CD14-positive monocyte (primary cell): ENCODE data around the gene MTR. TPM values are rescaled to one million over a fixed set of nuclear protein-coding genes. Genes with fewer than 3 reads are reported as not detected.
A peak's percentile ranks its signal among the peaks of the same experiment; 100 is the strongest.

Experiments used
- DNase-seq, 3 donors: peaks; one replicate each; pipeline ENCODE4 v3.0.0-alpha.2; 2011 to 2022
- H2AFZ ChIP-seq: 2 replicates; pipeline ENCODE4 v1.6.0; 2012; ENCODE audit warnings: mild to moderate bottlenecking, low read depth, low read length, inconsistent platforms; ENCODE audit not compliant: insufficient read depth, poor library complexity, severe bottlenecking
- H3K27ac ChIP-seq, 2 donors: 1 replicate in 1 of 2; 2 replicates in 1 of 2; pipeline ENCODE4 v1.5.1; 2012 to 2013; ENCODE audit warnings: low read length in 2 of 2, control low read depth in 1 of 2, inconsistent platforms in 1 of 2, low read depth in 1 of 2, mild to moderate bottlenecking in 1 of 2
- H3K27me3 ChIP-seq, 2 donors: one replicate each; pipeline versions ENCODE4 v1.6.0 to v1.6.1; 2011 to 2013; ENCODE audit warnings: low read length in 2 of 2; ENCODE audit not compliant: control insufficient read depth in 2 of 2, insufficient read depth in 2 of 2
- H3K36me3 ChIP-seq, 2 donors: replicated peaks in 1 of 2; 1 replicate in 1 of 2; 2 replicates in 1 of 2; pipeline versions ENCODE4 v1.5.1 to v1.6.1; 2012 to 2013; ENCODE audit warnings: low read length in 2 of 2, control low read depth in 1 of 2, inconsistent platforms in 1 of 2, mild to moderate bottlenecking in 1 of 2; ENCODE audit not compliant: insufficient read depth in 2 of 2, control insufficient read depth in 1 of 2
- H3K4me1 ChIP-seq, 2 donors: 1 replicate in 1 of 2; 2 replicates in 1 of 2; pipeline versions ENCODE4 v1.5.1 to v1.6.1; 2012 to 2013; ENCODE audit warnings: low read length in 2 of 2, control low read depth in 1 of 2, inconsistent platforms in 1 of 2, mild to moderate bottlenecking in 1 of 2, moderate library complexity in 1 of 2; ENCODE audit not compliant: insufficient read depth in 2 of 2, control insufficient read depth in 1 of 2
- H3K4me2 ChIP-seq: replicated peaks from 2 replicates; pipeline ENCODE3; 2012; ENCODE audit warnings: low read length, moderate library complexity, mild to moderate bottlenecking; ENCODE audit not compliant: poor library complexity, severe bottlenecking; ENCODE audit errors: extremely low read depth
- H3K4me3 ChIP-seq, 3 experiments: fragments of 200-600 bp in 1 of 3; sonication (generic) in 1 of 3; replicated peaks in 1 of 3; 1 replicate in 2 of 3; 2 replicates in 1 of 3; pipeline ENCODE4 v1.5.1; 2011 to 2013; ENCODE audit warnings: low read length in 3 of 3, mild to moderate bottlenecking in 3 of 3, control low read depth in 2 of 3, low read depth in 2 of 3, inconsistent platforms in 1 of 3, moderate library complexity in 1 of 3
- H3K79me2 ChIP-seq: 2 replicates; pipeline ENCODE4 v1.6.0; 2012; ENCODE audit warnings: mild to moderate bottlenecking, control low read depth, inconsistent platforms, low read length, moderate library complexity; ENCODE audit not compliant: insufficient read depth
- H3K9ac ChIP-seq: 2 replicates; pipeline ENCODE4 v1.6.0; 2017; ENCODE audit warnings: low read length, mild to moderate bottlenecking; ENCODE audit not compliant: insufficient read depth, poor library complexity, severe bottlenecking
- H3K9me3 ChIP-seq, 2 donors: replicated peaks in 1 of 2; 1 replicate in 1 of 2; 2 replicates in 1 of 2; pipeline versions ENCODE4 v1.5.1 to v1.6.1; 2012 to 2013; ENCODE audit warnings: low read length in 2 of 2, control low read depth in 1 of 2; ENCODE audit not compliant: control insufficient read depth in 1 of 2, insufficient read depth in 1 of 2
- H4K20me1 ChIP-seq: 2 replicates; pipeline ENCODE4 v1.6.0; 2012; ENCODE audit warnings: mild to moderate bottlenecking, low read length, control low read depth, moderate library complexity; ENCODE audit not compliant: insufficient read depth
- H3K27ac Mint-ChIP-seq, 7 donors: one replicate each; pipeline ENCODE4 v1.8.0; 2020; ENCODE audit warnings: mild to moderate bottlenecking in 7 of 7, mixed read lengths in 7 of 7, moderate library complexity in 6 of 7, inconsistent platforms in 2 of 7
- H3K27me3 Mint-ChIP-seq, 3 donors: one replicate each; pipeline ENCODE4 v1.8.0; 2021 to 2022; ENCODE audit warnings: low read depth in 3 of 3, mild to moderate bottlenecking in 3 of 3, mixed read lengths in 3 of 3, moderate library complexity in 3 of 3, inconsistent platforms in 1 of 3
- H3K36me3 Mint-ChIP-seq, 2 donors: one replicate each; pipeline ENCODE4 v1.8.0; 2020; ENCODE audit warnings: mixed read lengths in 2 of 2, inconsistent platforms in 1 of 2, mild to moderate bottlenecking in 1 of 2
- H3K4me1 Mint-ChIP-seq: one replicate; pipeline ENCODE4 v1.8.0; 2020; ENCODE audit warnings: mild to moderate bottlenecking, mixed read lengths
- H3K4me3 Mint-ChIP-seq, 2 donors: one replicate each; pipeline ENCODE4 v1.8.0; 2020; ENCODE audit warnings: mild to moderate bottlenecking in 2 of 2, mixed read lengths in 2 of 2, moderate library complexity in 1 of 2
- H3K9me3 Mint-ChIP-seq, 7 donors: one replicate each; pipeline ENCODE4 v1.8.0; 2020 to 2022; ENCODE audit warnings: mixed read lengths in 7 of 7, mild to moderate bottlenecking in 6 of 7, moderate library complexity in 6 of 7, inconsistent platforms in 2 of 7
- CTCF ChIP-seq: fragments of 200-600 bp; IDR thresholded peaks from one replicate; pipeline ENCODE4 v1.8.0; 2022; ENCODE audit warnings: antibody characterized with exemption, mild to moderate bottlenecking
- WGBS: methylation state at CpG from one replicate; pipeline ENCODE4 v1.1.5; 2013; ENCODE audit warnings: missing lambda C conversion rate; ENCODE audit not compliant: insufficient coverage; 5-methylcytosine and 5-hydroxymethylcytosine counted together
- intact Hi-C, 2 donors: fragments of 100-400 bp; cut with micrococcal nuclease; formaldehyde crosslinking; loops; one replicate each; pipeline versions ENCODE4 v1.15.0 to v1.15.1; 2023
- polyA plus RNA-seq, 3 donors: library from polyadenylated mRNA; depleted of rRNA in 1 of 3; unstranded in 2 of 3; stranded (reverse) in 1 of 3; fragments of 300-500 nt in 2 of 3; fragments of >200 nt in 1 of 3; fragmentation: Illumina TruSeq in 2 of 3; gene quantifications; 1 replicate in 2 of 3; 2 replicates in 1 of 3; pipeline ENCODE4 v1.2.3, GENCODE V29; 2012 to 2021

The MTR gene
- polyA plus RNA-seq, 3 donors: 3.4 to 5.4 (median 4.7) TPM

- no peaks in the 10 kb centered on the region for H3K9me3 Mint-ChIP-seq
- Histone ChIP-seq H3K4me1 (no peaks in the 10 kb centered on the region), H3K9me3 (no peaks in the 10 kb centered on the region), H3K27me3 (no peaks in the 10 kb centered on the region), H2AFZ (no peak overlapping the region), H3K79me2 (no peaks in the 10 kb centered on the region), H3K27ac (no peak overlapping the region), H3K4me3 (no peak overlapping the region), H3K9ac (no peak overlapping the region), H3K4me2 (no peak overlapping the region), H3K36me3 (peaks cover 52 to 100% of the 10 kb centered on the region in 2 donors), H4K20me1 (no peaks in the 10 kb centered on the region)
- no peak for TF ChIP-seq CTCF
- 100% methylated on average over 8 of the region's 9 CpGs for WGBS
- peaks cover 71 to 80% of the 10 kb centered on the region in 2 donors for H3K36me3 Mint-ChIP-seq
- H3K4me1 Mint-ChIP-seq: no peaks in the 10 kb centered on the region
- no peak for DNase-seq
- H3K27ac Mint-ChIP-seq: peak overlapping the region in 1 of 7 donors; percentile 71
- intact Hi-C loops: no loop called here
- no peaks in the 10 kb centered on the region for H3K27me3 Mint-ChIP-seq
- no peak overlapping the region for H3K4me3 Mint-ChIP-seq
Measured at GRCh38 chr1:236819856-236820255, 24.8 kb downstream of the MTR start.

- no peak overlapping the region for H3K4me2 ChIP-seq
- no peak overlapping the region for H3K4me3 Mint-ChIP-seq
- H3K27me3 Mint-ChIP-seq: no peaks in the 10 kb centered on the region
- H3K79me2 ChIP-seq: no peaks in the 10 kb centered on the region
- H3K4me3 ChIP-seq: no peak overlapping the region
- peaks cover 53 to 99% of the 10 kb centered on the region in 2 donors for H3K36me3 ChIP-seq
- H3K4me1 Mint-ChIP-seq: no peaks in the 10 kb centered on the region
- H3K9me3 ChIP-seq: no peaks in the 10 kb centered on the region
- no peak for TF ChIP-seq CTCF
- no peak overlapping the region for H3K27ac Mint-ChIP-seq
- no peaks in the 10 kb centered on the region for H3K4me1 ChIP-seq
- intact Hi-C loops: no loop called here
- no peaks in the 10 kb centered on the region for H4K20me1 ChIP-seq
- H2AFZ ChIP-seq: no peak overlapping the region
- H3K27me3 ChIP-seq: no peaks in the 10 kb centered on the region
- no peaks in the 10 kb centered on the region for H3K9me3 Mint-ChIP-seq
- peaks cover 70 to 78% of the 10 kb centered on the region in 2 donors for H3K36me3 Mint-ChIP-seq
- WGBS: no CpG with 5 or more reads among the region's 6 CpGs
- no peak for DNase-seq
- no peak overlapping the region for H3K9ac ChIP-seq
- H3K27ac ChIP-seq: no peak overlapping the region
Measured at GRCh38 chr1:236821091-236821627, 26.1 kb downstream of the MTR start.
